GM10248 (cell line): ENCODE measurements around the gene GAB3.
"Not testable (repeated sequence)": the region's sequence is repeated elsewhere in the genome, so short reads cannot be mapped to it uniquely, and the experiment has no call there.

ENCODE experiments used
- CTCF ChIA-PET: fragments of 300-600 bp; sonication (Branson Sonifier 250); formaldehyde crosslinking; extraction: SDS; loops from one replicate; lab custom pipeline; 2021; ENCODE audit warnings: antibody characterized with exemption; lab: Yijun Ruan, JAX
- POLR2A ChIA-PET: fragments of 350-650 bp; sonication (Branson Sonifier 250); formaldehyde crosslinking; extraction: SDS; loops from one replicate; lab custom pipeline; 2020; ENCODE audit warnings: antibody characterized with exemption; lab: Yijun Ruan, JAX
- DNase-seq: peaks from one replicate; pipeline ENCODE4 v3.0.0; 2012; ENCODE audit errors: extremely low spot score
- TF ChIP-seq, protein P1 (sequence below): IDR thresholded peaks from 2 replicates; pipeline ENCODE4 v1.5.1; 2012; ENCODE audit warnings: mild to moderate bottlenecking, low read depth; ENCODE audit errors: extremely low read depth, missing control alignments, control extremely low read depth

Gene GAB3

GRCh38 chrX:154655786-154656185 lies 95.1 kb downstream of the GAB3 start:
- ChIA-PET CTCF (no interaction called here), POLR2A (no interaction called here)
- TF ChIP-seq, protein P1, sequence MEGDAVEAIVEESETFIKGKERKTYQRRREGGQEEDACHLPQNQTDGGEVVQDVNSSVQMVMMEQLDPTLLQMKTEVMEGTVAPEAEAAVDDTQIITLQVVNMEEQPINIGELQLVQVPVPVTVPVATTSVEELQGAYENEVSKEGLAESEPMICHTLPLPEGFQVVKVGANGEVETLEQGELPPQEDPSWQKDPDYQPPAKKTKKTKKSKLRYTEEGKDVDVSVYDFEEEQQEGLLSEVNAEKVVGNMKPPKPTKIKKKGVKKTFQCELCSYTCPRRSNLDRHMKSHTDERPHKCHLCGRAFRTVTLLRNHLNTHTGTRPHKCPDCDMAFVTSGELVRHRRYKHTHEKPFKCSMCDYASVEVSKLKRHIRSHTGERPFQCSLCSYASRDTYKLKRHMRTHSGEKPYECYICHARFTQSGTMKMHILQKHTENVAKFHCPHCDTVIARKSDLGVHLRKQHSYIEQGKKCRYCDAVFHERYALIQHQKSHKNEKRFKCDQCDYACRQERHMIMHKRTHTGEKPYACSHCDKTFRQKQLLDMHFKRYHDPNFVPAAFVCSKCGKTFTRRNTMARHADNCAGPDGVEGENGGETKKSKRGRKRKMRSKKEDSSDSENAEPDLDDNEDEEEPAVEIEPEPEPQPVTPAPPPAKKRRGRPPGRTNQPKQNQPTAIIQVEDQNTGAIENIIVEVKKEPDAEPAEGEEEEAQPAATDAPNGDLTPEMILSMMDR, result no peak
- DNase-seq, result no peak

- POLR2A ChIA-PET, result no interaction called here
- CTCF ChIA-PET, result no interaction called here
- TF ChIP-seq, protein P1, result no peak
- no peak for DNase-seq
Measured at GRCh38 chrX:154655346-154655745, 95.5 kb downstream of the GAB3 start.

- ChIA-PET POLR2A (no interaction called here), CTCF (no interaction called here)
- TF ChIP-seq, protein P1, result no peak
- no peak for DNase-seq
Measured at GRCh38 chrX:154654925-154655324, 96.0 kb downstream of the GAB3 start.

DNA sequence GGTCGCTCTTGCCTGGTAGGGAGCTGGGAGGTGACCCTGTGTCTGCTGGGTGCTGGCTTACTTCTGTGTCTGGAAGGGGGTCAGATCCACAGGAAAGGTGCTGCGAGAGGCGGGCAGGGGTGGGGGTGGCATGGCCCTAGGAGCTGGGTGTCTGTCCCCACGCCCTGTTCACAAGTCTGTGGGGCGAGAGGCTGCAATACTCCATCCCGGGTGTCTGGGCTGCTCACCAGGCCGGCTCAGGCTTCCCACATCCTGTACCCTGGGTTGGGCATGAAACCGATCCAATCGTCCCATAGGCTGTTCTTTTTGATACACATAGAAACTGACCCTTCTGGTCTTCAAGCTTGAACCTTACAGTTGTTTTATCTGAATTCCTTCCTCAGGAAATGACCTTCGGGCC lies 96.5 kb downstream of the GAB3 start:
- POLR2A ChIA-PET, result no interaction called here
- CTCF ChIA-PET, result no interaction called here
- TF ChIP-seq, protein P1, result no peak
- DNase-seq, result no peak

DNA sequence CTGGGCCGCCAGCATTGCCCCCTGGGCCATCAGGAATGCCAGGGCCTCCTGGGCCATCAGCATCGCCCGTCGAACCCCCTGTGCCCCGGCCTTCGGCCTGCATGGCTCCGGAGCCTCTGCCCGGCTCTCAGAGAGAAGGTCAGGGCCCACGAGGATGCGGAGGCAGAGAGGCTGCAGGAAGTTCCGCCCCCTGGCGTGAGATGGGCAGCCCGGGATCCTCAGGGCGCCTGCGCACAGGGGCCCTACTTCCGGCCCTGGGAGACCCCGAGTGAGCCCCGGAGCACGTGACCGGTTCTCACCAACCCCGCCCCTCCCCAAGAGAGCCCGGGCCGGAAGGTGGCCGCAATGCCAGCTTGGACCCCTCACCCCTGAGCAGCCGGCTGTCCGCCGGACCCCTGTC lies 97.5 kb downstream of the GAB3 start, which contains the start of gene CTAG2:
CTAG2 (minus strand) TSS at position 167 of the 400 bp plus-strand sequence; CDS start at position 103, 64 bp downstream.
- CTCF ChIA-PET, POLR2A ChIA-PET, DNase-seq: not testable (repeated sequence)

DNA sequence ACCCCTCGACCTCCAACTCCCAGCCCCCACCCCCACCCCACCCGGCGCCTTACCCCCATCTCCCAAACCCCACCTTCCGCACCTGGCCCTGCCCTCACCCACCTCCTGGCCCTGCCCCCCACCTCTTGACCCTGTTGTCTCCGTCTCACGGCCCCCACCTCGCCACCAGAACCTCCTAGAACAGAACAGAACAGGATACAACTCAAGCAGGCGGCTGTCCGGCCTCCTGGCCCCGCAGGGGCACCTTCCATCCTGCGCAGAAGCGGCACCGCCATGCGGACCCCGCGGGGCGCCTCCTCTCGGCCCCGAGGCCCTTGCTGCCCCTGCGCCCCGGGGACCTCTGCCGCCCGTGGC lies 97.9 kb downstream of the GAB3 start:
- no peak for DNase-seq
- POLR2A ChIA-PET, result no interaction called here
- CTCF ChIA-PET, result no interaction called here
- TF ChIP-seq, protein P1, result no peak

DNA sequence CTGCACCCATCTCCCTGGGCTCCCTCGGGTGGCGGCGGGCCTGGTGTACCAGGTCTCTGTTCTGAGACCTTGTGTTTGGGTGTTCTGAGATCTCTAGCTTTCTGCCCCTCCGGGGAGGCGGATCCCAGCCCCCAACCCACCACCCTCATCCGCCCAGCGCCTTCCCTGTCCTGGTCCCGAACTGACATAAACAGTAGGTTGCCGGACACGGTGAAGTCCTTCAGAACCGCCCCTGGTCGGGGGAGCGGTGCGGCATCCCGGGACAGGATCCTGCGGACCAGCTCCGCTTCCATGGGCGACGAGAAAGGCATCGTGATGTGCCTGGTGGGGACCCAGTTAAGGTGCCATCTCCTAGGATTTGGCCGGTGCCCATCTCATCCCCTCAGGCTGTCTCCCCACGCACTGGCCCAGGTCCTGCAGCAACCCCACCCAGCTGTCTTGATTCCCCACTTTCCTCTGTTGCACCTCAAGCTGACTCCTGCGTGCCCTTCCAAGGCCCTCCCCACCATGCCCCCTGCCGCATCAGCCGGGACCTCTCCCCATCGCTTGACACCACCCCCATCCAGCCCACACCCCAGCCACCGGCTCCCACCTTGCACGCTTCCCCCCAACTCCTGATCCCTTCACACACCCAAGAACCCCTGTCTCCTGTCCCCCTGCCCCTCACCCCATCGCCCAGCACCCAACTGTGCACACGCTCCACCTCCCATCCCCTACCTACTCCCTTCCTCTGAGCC lies 98.4 kb downstream of the GAB3 start:
- POLR2A ChIA-PET, result no interaction called here
- TF ChIP-seq, protein P1, result no peak
- CTCF ChIA-PET, result no interaction called here
- DNase-seq, result no peak
